OCI-LY3 (cell line): ENCODE data around the gene CRX.

Experiments
- H2AFZ ChIP-seq: fragments of 200-600, 300-600 bp; shearing (Covaris generic); 2 replicates; pipeline ENCODE4 v1.6.0; 2014; ENCODE audit warnings: antibody characterized with exemption, low read depth, low read length
- H3K27ac ChIP-seq: fragments of 200-600, 300-600 bp; sonication (generic); 2 replicates; pipeline ENCODE4 v1.5.1; 2014; ENCODE audit warnings: mild to moderate bottlenecking, low read length, moderate library complexity, mixed read lengths
- H3K27me3 ChIP-seq: fragments of 200-600, 300-600 bp; sonication (generic); 2 replicates; pipeline ENCODE4 v1.6.1; 2014; ENCODE audit warnings: low read depth, low read length, mixed read lengths
- H3K36me3 ChIP-seq: fragments of 200-600, 300-600 bp; sonication (generic); replicated peaks from 2 replicates; pipeline ENCODE3; 2014; ENCODE audit warnings: low read depth, low read length, mixed read lengths
- H3K4me1 ChIP-seq: fragments of 300-600, 200-600 bp; sonication (generic); 2 replicates; pipeline ENCODE4 v1.6.1; 2014; ENCODE audit warnings: low read length, mixed read lengths
- H3K4me2 ChIP-seq: fragments of 200-600, 300-600 bp; sonication (generic); 2 replicates; pipeline ENCODE4 v1.6.1; 2014; ENCODE audit warnings: low read length, mixed read lengths
- H3K4me3 ChIP-seq: fragments of 300-600, 200-600 bp; sonication (generic); 2 replicates; pipeline ENCODE4 v1.5.1; 2014; ENCODE audit warnings: antibody characterized with exemption, mild to moderate bottlenecking, low read length, moderate library complexity
- H3K79me2 ChIP-seq: fragments of 300-600, 200-600 bp; shearing (Covaris generic); 2 replicates; pipeline ENCODE4 v1.6.1; 2014; ENCODE audit warnings: mild to moderate bottlenecking, low read length, mixed read lengths
- H3K9ac ChIP-seq: fragments of 300-600, 200-600 bp; shearing (Covaris generic); 2 replicates; pipeline ENCODE4 v1.6.0; 2014; ENCODE audit warnings: mild to moderate bottlenecking, low read length, moderate library complexity
- H3K9me3 ChIP-seq: fragments of 200-600, 300-600 bp; shearing (Covaris generic); 2 replicates; pipeline ENCODE4 v1.6.1; 2014; ENCODE audit warnings: low read length, mixed read lengths; ENCODE audit not compliant: insufficient read depth
- H4K20me1 ChIP-seq: fragments of 200-600, 300-600 bp; sonication (generic); 2 replicates; pipeline ENCODE4 v1.6.1; 2016; ENCODE audit warnings: low read length, mixed read lengths; ENCODE audit not compliant: insufficient read depth
- CTCF ChIP-seq: fragments of 200-600, 300-600 bp; sonication (generic); IDR thresholded peaks from 2 replicates; pipeline ENCODE4 v1.5.1; 2014; ENCODE audit warnings: antibody characterized with exemption, low read length, low read depth
- EZH2phosphoT487 ChIP-seq: fragments of 200-600 bp; shearing (Covaris generic); IDR thresholded peaks from 2 replicates; pipeline ENCODE4 v1.6.1; 2018; ENCODE audit warnings: antibody characterized with exemption, mixed run types, low read depth

The CRX gene

DNA sequence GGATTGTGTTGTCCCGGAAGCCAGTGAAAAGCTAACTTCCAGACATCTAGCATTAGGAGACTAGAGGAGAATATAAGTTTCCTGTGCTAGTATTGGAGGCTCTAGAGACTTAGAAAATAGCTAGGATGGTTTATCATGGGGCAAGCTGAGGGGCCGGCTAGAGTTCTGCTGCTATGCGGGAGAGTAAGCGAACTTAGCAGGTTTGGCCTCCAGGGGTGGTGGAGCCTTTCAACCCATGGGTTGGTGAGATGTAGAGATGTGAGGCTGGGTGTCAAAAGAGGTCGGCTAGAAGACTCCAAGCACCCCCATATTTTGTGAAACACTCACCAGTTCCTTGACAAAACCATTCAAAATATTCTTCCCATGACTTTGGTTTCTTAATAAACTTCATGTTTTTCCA is 60.0 kb downstream of the CRX start:
- Histone ChIP-seq H3K4me2 (no peak overlapping the region), H2AFZ (no peak overlapping the region), H3K36me3 (no peaks in the 10 kb centered on the region)

GRCh38 chr19:47882890-47883289 is 61.2 kb downstream of the CRX start:
- Histone ChIP-seq H3K27me3 (peaks cover 22% of the 10 kb centered on the region), H3K4me2 (no peak overlapping the region), H3K9me3 (no peaks in the 10 kb centered on the region), H3K79me2 (no peaks in the 10 kb centered on the region), H2AFZ (no peak overlapping the region), H3K4me1 (no peaks in the 10 kb centered on the region), H3K27ac (no peak overlapping the region), H3K4me3 (no peak overlapping the region), H3K9ac (no peak overlapping the region), H4K20me1 (no peaks in the 10 kb centered on the region), H3K36me3 (no peaks in the 10 kb centered on the region)
- TF ChIP-seq CTCF = no peak
- TF ChIP-seq EZH2phosphoT487 = no peak

More for the DNA sequence above, 60.0 kb downstream of the CRX start:
- Histone ChIP-seq H3K27me3 (peaks cover 22% of the 10 kb centered on the region), H3K4me1 (no peaks in the 10 kb centered on the region), H3K79me2 (no peaks in the 10 kb centered on the region), H3K4me3 (no peak overlapping the region), H3K27ac (no peak overlapping the region), H3K9ac (no peak overlapping the region), H3K9me3 (no peaks in the 10 kb centered on the region), H4K20me1 (no peaks in the 10 kb centered on the region)
- no peak for TF ChIP-seq EZH2phosphoT487
- no peak for TF ChIP-seq CTCF

- Histone ChIP-seq H3K4me2 (no peak overlapping the region), H4K20me1 (no peaks in the 10 kb centered on the region), H3K27me3 (peaks cover 22% of the 10 kb centered on the region), H3K79me2 (no peaks in the 10 kb centered on the region), H2AFZ (no peak overlapping the region), H3K4me3 (no peak overlapping the region), H3K4me1 (no peaks in the 10 kb centered on the region), H3K27ac (no peak overlapping the region), H3K9me3 (no peaks in the 10 kb centered on the region), H3K9ac (no peak overlapping the region), H3K36me3 (no peaks in the 10 kb centered on the region)
- TF ChIP-seq EZH2phosphoT487 (no peak), CTCF (no peak)
These were observed 63.3 kb downstream of the CRX start for GRCh38 chr19:47885067-47885463.

DNA sequence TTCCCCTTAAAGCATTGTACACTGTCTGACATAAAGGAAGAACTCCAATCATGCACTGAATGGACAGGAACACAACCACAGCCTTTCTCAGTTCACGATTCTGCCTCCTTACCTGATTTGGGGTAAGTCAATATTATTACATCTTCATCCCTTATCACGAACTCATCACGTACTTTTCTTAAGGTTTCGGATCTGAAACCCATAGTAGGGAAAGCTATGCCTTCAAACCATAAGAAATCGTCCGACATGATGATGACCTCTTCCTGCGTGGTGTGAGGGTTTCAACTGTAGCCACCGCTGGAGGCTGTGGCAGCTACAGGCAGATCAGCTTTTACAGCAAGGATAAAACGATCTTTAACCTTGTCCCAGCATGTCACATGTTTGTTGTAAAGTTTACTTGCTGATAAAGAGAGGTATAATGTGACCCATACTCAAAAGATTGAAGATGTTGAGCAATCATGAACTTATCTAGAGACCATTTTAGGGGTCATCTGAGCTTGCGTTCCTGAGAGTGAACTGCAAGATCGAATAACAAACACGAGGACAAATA is 64.3 kb downstream of the CRX start, which contains the start of gene SULT2A1:
Gene SULT2A1, minus strand, starts transcription at position 306 of the 550 bp plus-strand sequence. Its CDS starts 58 bp downstream, at position 248.
- Histone ChIP-seq H3K9ac (no peak within 1 kb of the TSS), H2AFZ (no peak within 1 kb of the TSS), H3K36me3 (no peaks in the 10 kb centered on the region), H3K4me1 (no peaks in the 10 kb centered on the region), H3K27me3 (peaks cover 22% of the 10 kb centered on the region), H3K4me2 (no peak within 1 kb of the TSS), H3K79me2 (no peaks in the 10 kb centered on the region), H4K20me1 (no peaks in the 10 kb centered on the region), H3K9me3 (no peaks in the 10 kb centered on the region), H3K4me3 (no peak within 1 kb of the TSS), H3K27ac (no peak within 1 kb of the TSS)
- no peak for TF ChIP-seq CTCF
- TF ChIP-seq EZH2phosphoT487 = no peak
